HG03457 (cell line): ENCODE data around the gene C16orf78.

Source experiments
- ATAC-seq: cut with Tn5 transposase; IDR thresholded peaks from one replicate; pipeline ENCODE4 v1.9.1; 2021; ENCODE audit warnings: moderate number of reproducible peaks; ENCODE audit not compliant: unreplicated experiment

The C16orf78 gene, protein sequence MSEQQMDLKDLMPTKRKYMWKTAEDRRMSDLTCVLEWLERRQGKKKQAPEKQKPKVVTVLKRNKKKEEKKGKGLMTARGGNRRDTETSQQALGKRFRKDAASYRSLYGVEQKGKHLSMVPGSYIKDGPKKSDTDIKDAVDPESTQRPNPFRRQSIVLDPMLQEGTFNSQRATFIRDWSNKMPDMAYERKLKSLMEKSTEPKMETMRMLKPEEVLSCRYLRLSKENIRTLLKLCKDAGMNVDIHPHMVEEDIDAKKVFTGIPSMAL

DNA sequence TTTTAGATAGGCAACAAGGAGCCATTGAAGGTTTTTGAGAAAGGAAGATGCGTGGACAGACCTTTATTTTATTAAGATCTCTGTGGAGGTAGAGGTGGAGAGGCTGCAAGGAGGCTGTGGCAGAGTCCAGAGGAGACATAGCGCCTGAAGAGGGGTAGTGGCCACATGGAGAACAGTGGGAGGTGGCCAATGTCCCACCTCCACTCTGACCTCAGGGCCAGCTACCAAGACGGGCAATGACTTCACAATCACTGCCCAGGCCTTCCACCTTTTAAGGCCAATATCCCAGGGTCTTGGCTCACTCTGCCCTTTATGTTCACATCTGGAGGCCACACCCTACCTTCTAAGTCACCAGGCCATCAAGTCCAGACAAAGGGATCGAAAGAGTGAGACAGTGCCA, at the start of gene C16orf78:
TSS of gene C16orf78 (plus strand) at position 301 of the 400 bp plus-strand sequence. CDS start 136 bp downstream, outside the sequence.
- ATAC-seq: no peak

DNA sequence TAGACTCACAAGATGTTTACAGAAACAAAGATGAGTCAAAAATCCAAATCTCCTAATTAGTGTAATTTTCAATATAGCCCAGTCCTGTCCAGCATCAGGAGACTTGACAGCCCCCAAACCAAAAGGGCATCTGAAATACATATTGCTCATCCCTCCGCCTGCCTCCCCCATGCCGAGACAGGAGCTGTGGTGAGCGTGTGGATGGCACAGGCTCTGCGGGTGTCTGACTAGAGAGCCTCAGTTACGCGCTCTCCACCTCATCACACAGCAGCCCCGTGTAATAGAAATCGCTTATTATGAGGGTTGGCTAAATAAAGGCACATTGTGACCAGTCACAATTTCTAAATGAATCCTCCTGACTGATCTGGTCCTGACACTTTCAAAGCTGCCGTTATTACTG, 48.9 kb upstream of the C16orf78 start:
- no peak for ATAC-seq

DNA sequence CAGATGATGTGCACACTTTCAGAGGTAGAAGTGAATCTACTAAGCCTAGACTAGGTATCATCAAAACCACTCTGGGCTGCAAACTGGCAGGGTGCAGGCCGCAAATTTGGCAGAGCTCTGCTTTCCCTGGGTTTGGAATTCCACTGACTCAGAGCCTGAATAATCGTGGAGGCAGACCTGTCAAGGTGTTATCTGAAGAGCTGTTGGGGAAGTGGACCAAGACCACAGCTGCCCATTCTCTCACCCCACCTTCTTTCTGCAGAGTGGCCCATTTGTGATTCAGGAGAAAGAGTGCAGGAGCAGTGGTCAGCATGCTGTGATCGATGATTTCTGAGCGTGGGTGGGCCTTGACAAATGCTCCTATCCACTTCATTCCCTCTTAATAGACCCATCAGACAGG, 46.1 kb upstream of the C16orf78 start:
- ATAC-seq: no peak

DNA sequence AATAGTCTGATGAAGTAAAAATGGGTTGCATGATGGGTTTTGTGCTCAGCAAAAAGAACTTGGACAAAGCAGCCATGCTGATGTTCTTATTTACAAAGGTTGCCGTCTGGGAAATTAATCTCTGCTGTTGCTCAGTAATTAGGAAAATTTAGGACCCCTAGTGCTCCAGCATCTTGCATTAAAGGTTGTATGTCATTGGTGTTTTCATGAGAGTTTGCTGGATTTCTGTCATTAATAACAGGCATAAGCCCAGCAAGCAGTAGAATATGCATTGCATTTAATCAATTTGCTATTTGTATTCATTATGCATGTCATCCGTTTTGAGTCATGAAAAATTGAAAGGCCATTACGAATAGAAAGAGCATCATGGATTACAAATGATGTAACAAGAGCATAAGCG, 45.3 kb upstream of the C16orf78 start:
- ATAC-seq: no peak

DNA sequence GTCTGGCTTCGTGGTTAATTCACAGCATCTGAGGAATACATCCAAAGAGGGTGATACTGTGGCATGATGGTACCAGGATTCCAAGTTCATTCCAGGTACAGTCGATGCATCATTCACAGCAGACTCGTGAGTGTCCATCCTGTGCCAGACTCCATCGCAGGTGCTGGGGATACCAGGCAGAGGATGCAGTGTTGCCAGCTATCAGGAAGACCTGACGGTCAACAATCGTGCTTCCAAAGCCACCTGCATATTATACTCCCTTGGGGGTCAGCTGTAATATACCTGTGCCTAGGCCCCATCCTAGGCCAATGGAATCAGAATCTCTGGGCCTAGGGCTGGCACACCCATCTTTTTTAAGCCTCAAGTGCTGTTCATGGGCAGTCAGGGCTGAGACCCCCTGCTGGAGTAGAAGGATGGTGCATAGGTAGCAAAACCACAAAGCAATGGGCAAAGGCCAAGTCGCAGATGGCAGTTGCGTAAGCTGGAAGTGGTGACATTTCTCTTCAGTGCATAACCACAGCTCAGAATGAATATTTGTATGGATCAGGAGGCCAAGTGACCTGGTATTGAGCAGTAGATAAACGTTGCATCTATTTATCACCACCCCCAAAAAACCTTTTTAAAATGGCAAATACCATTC, 42.9 kb upstream of the C16orf78 start:
- ATAC-seq: no peak

DNA sequence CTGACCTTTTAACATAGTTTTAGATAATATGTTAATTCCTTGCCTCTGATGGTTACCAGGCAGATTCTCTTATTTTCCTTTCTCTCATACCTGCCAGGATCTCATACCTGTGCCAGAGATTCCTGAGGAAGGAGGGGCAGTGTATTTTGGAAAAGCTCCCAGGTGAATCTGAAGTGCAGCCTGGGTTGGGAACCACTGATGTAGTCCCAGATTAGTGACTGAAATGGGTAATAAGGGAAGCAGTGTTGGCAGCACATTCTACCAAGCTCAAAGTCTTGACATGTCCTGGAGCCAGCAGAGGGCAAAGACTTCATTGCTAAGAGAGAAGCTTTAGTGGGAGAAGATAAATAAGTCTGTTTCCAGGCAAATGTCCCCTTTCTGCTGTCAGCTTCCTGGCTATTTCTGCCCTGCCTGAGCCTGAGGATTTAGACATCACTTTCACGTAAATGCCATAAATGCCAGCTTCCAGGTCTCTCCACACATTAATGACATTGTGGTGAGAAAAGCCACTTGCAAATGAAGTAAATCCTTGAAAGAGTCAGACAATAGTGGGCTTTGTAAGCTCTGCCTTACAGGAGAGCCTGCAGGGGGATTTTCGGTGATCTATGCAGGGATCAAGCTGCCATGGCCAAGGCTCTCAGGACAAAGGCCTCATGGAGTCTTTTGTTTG, 40.9 kb upstream of the C16orf78 start:
- no peak for ATAC-seq

DNA sequence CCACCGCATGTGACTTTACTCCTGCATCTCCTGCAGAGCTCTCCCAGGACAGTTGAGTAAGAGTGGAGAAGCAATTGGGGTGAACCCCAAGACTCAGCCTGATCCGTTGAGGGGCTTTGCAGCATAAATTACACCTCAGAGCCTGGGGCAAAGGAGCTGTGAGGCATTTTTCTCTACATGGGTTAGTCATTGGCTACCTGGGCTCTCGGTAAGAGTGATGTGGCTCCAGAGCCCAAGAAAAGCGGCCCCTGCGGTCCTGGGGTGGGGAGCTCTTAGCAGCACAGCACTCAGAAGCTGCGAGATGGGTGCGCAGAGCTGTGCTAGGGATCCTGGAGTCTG, 40.4 kb upstream of the C16orf78 start:
- no peak for ATAC-seq

DNA sequence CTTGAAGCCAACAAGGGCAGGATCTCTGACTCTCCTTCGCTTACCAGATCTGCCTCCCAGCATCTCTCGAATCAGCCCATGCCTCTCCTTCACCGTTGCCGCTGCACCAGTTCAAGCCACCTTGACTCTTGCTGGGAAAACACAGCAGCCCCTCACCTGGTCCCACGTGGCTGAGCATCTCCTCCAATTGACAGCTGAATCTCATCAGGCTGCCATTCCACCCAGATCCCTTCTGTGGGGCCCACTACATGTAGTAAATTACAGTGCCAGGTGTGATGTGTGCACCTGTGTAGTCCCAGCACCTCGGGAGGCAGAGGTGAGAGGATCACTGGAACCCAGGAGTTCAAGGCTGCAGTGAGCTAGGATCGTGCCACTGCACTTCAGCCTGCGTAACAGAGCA, 37.8 kb upstream of the C16orf78 start:
- no peak for ATAC-seq

DNA sequence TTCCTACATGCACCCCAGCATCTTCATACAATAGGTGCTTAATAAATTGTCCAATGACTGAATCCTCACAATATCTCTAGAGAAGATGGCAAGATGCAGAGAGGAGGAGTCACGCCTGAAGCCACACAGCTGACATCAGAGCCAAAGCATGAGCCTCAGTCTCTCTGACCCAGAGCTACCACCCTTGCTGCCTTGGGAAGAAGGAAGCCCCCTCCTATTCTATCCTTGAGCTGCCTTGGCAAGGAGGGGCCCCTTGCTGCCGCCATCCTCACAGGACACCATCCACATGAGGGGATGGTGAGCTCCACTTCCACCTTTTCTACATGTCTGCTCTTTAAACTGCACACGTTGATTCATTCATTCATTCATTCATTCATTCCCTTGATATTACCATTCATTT, 37.0 kb upstream of the C16orf78 start:
- no peak for ATAC-seq

DNA sequence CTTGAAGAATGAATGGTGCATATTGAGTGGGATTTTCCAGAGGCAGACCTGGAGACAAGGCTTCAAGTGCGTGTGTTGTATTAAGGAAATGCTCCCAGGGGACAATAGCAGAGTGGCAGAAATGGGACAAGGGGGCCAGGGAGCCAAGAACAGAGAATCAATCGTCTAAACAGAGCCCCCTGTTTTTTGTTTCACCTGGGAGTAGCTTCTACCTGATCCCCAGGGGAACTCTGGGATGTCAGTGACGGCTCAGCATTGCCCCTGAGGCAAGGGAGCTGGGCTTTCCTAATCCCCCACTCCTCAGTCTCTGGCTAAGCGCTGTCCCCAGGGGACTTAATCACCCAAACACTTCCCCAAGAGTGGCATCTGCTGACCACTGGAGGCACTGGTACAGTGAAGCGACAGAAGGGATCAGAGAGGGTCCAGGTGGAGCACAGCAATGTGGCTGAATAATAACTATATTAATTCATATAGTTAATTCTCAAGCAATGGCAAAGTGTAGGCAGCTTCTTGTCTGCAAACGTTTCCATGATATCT, 35.7 kb upstream of the C16orf78 start:
- ATAC-seq: no peak

DNA sequence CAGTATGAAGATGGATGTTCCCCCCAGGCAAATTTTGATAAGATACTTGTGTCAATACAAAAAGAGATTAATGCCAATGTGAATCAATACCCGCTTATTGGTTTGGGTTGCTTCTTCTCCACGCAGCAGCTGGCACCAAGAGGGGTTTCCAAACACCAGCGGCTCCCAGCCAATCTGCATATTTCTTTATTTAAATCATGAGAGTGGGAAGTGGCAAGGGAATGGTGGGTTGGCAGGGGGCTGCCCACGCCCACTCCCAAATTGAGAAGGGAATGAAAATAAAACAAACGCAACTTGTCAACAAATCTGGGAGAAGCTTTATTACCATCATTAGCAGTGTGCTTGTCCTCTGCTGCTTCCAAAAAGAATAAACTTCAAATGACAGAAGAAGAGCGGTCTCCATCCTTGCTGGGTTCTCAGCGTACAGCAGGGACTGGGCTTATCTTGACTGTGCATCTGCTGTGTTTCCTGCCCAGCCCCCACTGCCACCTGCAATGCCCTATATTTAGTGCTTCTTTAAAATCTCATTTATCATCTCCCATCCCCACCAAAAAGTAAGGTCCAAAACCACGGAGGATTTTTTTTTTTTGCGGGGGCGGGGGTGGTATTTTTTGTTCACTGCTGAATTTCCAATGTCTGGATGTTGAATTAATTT, 34.9 kb upstream of the C16orf78 start:
- ATAC-seq: no peak

DNA sequence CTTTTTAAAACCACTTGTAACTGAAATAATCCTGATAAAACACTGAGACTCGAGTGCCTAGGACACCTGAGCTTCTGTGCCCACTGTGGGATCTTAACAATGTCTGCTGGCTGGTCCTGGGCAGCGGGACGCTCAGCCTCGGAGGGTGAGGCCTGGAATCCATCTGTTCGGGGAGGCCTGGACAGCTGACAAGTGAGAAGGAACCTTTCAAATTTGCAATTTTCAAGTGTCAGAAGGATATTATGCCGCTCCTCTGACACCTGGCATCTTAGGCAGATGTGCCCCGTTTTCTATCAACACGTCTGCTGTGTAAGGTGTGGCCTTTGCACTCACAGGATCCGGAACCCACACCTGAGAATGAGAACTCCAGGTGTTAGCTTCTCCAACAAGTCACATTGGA, 33.1 kb upstream of the C16orf78 start:
- no peak for ATAC-seq

DNA sequence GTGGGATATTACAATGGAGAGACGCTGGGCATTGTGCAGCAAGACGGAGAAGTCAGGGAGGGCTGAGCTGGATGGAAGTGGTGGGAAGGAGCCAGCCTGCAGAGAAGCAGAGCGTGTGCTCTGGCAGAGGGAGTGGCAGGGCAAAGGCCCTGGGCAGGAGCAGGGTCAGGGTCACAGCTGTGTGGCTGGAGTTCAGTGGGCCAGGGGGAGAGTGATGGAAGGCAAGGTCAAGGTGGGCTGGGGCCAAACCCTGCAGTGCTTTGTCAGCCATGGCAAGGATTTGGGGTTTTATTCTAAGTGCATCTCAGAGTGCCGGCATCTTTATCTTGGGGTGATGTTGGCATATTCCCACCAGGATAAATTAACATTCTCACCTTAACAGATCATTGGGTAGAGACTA, 31.9 kb upstream of the C16orf78 start:
- ATAC-seq: no peak

DNA sequence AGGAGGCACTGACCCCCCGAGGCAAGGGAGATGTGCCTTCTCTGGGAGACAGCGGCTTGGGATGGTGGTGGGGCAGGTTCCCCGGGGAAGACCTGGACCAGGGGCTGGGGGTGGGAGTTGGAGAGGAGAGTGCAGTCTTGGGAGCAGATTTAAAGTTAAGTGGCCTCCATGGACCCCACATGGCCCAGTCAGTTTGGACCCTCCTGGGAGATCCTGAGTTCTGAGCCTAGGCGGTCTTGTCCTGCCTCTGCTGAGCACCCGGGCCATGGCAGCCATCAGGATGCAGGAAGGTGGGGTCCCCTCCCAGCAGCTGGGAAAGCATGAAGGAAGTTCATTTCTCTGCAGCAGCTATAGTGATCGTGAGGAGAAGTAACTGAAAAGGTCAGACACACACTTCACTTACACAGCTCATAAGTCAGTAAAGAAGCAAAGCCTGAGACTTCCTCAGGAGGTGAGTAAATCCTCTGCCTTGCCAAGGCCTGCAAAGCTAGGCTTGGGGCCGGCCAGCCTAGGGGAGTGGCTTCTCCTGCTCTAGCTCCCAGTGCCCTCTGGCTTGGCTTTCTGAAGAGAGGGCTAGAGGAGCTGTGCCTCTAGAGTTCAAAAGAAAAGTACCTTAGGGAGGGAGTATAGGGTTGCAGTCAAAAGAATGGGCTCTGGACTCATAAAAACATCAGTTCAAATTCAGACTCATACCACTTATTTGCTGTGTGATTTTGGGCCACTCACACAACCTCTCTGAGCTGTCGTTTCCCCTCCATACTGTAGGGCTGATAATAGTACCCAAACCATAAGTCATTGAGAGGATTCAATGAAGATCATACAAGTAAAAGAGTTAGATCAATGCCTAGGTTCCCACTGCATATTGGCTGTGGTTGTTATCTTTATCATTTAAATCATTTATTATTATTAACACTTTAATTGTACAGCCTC, 31.0 kb upstream of the C16orf78 start:
- ATAC-seq: no peak

DNA sequence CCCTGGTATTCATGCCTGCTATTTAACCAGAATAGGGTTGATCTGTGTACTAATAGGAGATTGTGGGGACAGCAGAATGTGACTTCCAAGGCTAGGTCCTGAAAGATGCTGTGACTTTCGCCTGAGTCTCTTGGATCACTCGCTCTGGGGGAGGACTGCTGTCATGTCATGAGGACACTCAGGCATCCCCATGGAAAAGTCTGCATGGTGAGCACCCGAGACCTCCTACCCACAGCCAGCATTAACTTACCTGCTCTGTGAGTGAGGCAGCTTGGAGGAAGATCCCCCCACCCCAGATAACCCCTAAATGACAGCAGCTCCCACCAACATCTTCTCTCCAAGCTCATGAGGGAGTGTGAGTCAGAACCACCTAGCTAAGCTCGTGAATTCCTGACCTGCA, 30.3 kb upstream of the C16orf78 start:
- no peak for ATAC-seq

DNA sequence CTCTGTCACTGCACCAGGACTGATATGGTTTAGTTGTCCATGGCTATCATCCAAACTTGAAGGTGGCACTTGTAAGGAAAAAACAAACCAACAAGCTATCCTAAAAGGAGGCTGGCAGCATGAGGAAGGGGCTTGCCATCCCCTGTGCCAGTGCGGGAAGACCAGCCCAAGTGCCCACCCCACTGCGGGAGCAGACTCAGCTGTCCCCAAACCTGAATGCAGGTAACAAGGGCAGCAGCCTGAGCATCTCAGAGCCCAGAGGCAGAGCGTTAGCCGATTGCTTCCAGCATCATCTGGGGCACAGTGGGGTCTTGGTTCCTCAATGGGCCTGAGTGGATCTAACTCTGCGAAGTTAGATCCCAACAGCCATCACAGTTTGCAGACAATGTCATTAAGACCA, 29.2 kb upstream of the C16orf78 start:
- ATAC-seq: no peak

DNA sequence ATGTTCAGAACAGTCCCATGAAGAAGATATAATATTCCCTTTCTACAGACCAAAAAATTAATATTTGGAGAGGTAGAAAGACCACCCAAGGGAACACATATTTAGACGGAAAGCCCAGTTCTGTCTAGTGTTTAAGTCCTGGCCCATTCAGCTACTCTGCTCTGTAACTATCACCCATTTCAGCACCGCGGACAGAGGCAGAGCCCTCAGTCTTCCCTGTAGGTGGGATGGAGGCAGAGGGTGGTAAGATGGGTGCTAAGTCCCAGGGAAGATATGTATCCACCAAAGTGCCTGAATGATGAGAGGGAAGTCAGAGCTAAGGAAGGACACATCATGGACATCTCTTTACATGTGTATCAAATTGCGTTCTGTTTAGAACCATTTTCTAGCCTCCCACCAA, 27.8 kb upstream of the C16orf78 start:
- ATAC-seq: no peak

DNA sequence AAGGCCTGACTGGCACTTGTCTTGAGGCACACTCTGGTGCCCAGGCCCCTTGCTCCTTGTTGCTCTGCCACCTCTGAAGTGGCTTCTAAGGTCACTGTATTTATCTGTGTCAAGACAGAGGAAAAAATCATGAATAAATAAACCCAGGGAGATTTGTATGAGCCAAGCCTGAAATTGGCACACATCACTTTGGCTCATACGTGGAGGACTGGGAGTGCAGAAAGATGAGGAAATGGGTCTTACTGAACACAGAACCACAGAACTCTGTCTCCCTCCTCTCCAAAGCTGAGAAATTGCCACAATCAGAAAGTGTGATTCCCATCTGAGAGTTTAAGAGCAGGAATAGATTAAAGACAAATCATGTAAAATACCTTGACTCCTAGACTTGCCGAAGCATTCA, 27.1 kb upstream of the C16orf78 start:
- no peak for ATAC-seq

DNA sequence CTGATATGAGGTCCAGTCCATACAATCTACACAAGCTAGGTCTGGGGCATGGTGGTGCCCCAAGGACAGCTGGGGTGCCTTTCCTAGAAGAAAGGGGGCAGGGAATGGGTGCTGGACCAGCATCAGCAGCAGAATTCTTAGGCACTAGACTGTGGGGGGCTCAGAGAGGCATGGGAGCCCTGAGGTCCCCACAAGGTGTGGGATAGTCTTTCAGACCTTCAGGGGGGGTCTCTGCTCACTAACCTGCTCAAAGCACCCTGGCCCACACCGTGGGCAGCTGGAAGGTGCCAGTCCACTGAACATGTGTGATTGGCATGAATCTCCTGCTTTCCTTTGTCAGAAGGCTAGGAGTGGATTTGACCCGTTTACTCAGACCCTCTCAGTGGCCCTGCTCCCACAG, 26.1 kb upstream of the C16orf78 start:
- no peak for ATAC-seq

DNA sequence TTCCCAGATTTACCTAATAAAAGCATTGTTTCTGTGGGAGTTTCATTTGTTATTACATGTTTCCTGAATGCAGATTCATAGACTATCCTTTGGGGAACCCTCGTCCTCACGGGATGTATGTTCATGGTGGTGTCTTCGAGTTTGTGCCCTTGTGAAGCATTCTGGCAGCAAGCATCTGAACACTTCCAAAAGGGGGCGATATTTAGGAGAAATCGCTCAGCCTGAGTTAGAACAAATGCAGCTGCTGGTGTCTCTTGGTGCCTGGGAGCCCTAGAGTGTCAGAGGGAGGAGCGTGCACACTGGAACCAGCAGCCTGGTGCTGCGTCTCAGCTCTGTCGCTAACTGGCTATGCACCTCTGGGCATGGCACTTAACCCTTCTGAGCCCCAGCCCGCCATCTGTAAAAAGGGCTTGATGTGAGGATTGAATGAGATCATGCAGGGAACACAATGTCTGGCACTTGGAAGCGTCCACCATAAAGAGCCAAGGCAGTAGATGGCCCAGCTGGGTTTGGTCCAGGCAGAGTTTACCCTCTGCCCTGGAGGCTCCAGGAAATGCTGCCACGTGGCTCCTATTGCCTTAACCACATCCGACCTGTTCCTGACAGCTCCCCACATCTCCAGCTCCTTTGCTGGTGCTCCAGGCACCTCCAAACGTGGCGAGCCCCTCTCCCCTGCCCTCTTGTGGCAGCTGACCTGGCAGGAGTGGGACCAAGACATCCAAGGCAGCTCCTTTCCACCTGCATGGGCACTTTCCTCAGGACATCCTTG, 25.0 kb upstream of the C16orf78 start:
- no peak for ATAC-seq
